PC-9 (cell line): ENCODE measurements around the gene TTL.

Experiments used
- CTCF ChIP-seq: fragments of 200-600 bp; sonication (generic); conservative IDR thresholded peaks from 2 replicates; pipeline ENCODE4 v1.6.1; 2017; ENCODE audit warnings: mixed run types, antibody characterized with exemption, mild to moderate bottlenecking, moderate library complexity
- EZH2 ChIP-seq: fragments of 200-600 bp; sonication (generic); IDR thresholded peaks from 2 replicates; pipeline ENCODE4 v1.8.0; 2017; ENCODE audit warnings: antibody characterized with exemption, low read depth

DNA sequence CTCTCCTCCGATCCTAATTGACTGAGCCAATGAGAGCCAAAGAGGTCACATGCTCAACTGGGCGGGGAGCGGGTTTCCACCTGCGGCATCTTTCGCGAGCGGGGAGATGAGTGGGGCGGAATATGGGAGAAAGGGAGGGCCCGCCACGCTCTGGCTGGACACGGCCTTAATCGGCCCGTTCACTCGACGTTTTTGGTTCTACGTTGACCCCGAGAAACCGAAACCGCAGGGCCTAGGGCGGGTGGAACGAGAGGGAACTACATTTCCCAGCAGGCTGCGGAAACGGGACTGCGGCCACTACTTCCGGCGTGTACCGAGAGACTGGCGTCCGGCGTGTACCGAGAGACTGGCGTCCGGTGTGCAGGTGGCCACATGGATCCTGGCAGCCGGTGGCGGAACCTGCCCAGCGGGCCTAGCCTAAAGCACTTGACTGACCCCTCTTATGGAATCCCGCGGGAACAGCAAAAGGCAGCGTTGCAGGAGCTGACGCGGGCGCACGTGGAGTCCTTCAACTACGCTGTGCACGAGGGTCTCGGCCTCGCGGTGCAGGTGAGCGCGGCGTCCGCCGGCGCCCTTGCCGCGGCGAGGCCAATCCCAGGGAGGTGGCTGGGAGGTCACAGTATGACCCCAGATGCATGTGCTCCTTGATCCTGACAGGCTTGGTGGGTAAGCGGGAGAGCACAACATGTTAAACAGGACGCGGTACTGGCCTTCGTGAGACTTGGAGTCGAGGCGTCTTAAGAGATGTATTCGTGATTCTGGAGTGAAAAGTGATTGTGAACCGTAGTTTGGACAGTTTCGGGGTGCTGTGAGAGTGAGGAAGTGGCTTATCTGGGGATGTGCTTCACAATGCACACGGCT, 60.4 kb downstream of the TTL start, which contains the start of gene POLR1B:
- TF ChIP-seq CTCF = no peak
- no peak for TF ChIP-seq EZH2
